Parathyroid adenoma (tissue), 2 donors: Measurements from ENCODE around the gene PLEKHA1.
A peak's percentile ranks its signal among the peaks of the same experiment; 100 is the strongest.

ENCODE experiments used
- H2AFZ ChIP-seq: fragments of 300-600 bp; sonication (generic); one replicate; pipeline ENCODE4 v1.7.0; 2017; ENCODE audit warnings: antibody characterized with exemption, mild to moderate bottlenecking
- H3K27ac ChIP-seq: fragments of 300-600 bp; sonication (generic); one replicate; pipeline ENCODE4 v1.7.0; 2017
- H3K27me3 ChIP-seq: fragments of 300-600 bp; sonication (generic); one replicate; pipeline ENCODE4 v1.7.0; 2017; ENCODE audit warnings: low read length; ENCODE audit not compliant: control insufficient read depth, insufficient read depth
- H3K36me3 ChIP-seq: fragments of 300-600 bp; sonication (generic); one replicate; pipeline ENCODE4 v1.7.0; 2017; ENCODE audit warnings: low read length; ENCODE audit not compliant: control insufficient read depth, insufficient read depth
- H3K4me1 ChIP-seq: fragments of 300-600 bp; sonication (generic); one replicate; pipeline ENCODE4 v1.7.0; 2017; ENCODE audit warnings: control low read depth
- H3K4me2 ChIP-seq: fragments of 300-600 bp; sonication (generic); one replicate; pipeline ENCODE4 v1.7.0; 2017; ENCODE audit warnings: low read length
- H3K4me3 ChIP-seq: fragments of 300-600 bp; sonication (generic); one replicate; pipeline ENCODE4 v1.7.0; 2017; ENCODE audit warnings: low read depth, low read length
- H3K79me2 ChIP-seq: fragments of 300-600 bp; sonication (generic); one replicate; pipeline ENCODE4 v1.7.0; 2017; ENCODE audit warnings: control low read depth
- H3K9ac ChIP-seq: fragments of 300-600 bp; sonication (generic); one replicate; pipeline ENCODE4 v1.7.0; 2017; ENCODE audit warnings: mild to moderate bottlenecking
- H3K9me3 ChIP-seq: fragments of 300-600 bp; sonication (generic); one replicate; pipeline ENCODE4 v1.7.0; 2017; ENCODE audit warnings: low read length; ENCODE audit not compliant: control insufficient read depth
- TF ChIP-seq, protein P1 (sequence below): fragments of 300-600 bp; sonication (generic); IDR thresholded peaks from one replicate; pipeline ENCODE4 v1.7.0; 2017; ENCODE audit warnings: antibody characterized with exemption, mild to moderate bottlenecking
- donor health status: primary hyperparathyroidism.

Gene PLEKHA1

DNA sequence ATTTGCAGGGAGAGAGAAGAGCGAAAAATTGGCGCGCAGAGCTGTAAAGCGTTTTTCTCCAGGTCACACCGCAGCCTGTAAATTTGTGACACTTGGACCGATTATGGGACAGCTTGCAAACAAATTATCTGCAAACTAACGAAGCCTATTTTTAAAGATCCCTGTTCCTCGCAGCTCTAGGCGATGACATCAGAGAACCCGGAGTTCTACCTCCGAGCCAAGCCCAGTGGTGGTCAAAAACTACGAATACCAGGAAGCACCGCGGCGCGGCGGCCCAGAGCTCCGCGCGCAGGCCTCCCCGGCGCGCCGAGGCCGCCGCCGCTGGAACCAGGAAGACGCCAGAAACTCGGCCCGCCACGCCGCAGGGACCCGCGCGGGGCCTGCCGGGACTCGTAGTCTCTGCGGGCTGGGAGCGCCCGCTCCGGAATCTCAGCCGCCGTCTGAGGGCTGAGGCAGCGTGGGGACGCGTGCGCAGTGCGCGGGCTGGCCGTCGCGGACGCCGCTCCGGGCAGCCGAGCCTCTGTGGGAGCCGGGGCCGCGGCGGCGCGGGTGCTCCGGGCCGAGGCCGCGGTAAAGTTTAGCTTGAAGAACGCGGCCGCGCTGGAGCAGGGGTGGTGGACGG, at the start of gene PLEKHA1:
TSS of gene PLEKHA1 (plus strand) at position 472 of the 622 bp plus-strand sequence. CDS start 18,493 bp downstream, outside the sequence.
- peak within 1 kb of the TSS; percentile 85 for H3K4me2 ChIP-seq
- no peaks in the 10 kb centered on the region for H3K9me3 ChIP-seq
- no peak within 1 kb of the TSS for H3K9ac ChIP-seq
- no peaks in the 10 kb centered on the region for H3K4me1 ChIP-seq
- peaks cover 2% of the 10 kb centered on the region for H3K79me2 ChIP-seq
- TF ChIP-seq, protein P1, sequence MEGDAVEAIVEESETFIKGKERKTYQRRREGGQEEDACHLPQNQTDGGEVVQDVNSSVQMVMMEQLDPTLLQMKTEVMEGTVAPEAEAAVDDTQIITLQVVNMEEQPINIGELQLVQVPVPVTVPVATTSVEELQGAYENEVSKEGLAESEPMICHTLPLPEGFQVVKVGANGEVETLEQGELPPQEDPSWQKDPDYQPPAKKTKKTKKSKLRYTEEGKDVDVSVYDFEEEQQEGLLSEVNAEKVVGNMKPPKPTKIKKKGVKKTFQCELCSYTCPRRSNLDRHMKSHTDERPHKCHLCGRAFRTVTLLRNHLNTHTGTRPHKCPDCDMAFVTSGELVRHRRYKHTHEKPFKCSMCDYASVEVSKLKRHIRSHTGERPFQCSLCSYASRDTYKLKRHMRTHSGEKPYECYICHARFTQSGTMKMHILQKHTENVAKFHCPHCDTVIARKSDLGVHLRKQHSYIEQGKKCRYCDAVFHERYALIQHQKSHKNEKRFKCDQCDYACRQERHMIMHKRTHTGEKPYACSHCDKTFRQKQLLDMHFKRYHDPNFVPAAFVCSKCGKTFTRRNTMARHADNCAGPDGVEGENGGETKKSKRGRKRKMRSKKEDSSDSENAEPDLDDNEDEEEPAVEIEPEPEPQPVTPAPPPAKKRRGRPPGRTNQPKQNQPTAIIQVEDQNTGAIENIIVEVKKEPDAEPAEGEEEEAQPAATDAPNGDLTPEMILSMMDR, result no peak
- peak within 1 kb of the TSS; percentile 87 for H2AFZ ChIP-seq
- H3K36me3 ChIP-seq, result no peaks in the 10 kb centered on the region
- H3K4me3 ChIP-seq, result peak within 1 kb of the TSS; percentile 78
- H3K27ac ChIP-seq, result peak within 1 kb of the TSS; percentile 77
- no peaks in the 10 kb centered on the region for H3K27me3 ChIP-seq

DNA sequence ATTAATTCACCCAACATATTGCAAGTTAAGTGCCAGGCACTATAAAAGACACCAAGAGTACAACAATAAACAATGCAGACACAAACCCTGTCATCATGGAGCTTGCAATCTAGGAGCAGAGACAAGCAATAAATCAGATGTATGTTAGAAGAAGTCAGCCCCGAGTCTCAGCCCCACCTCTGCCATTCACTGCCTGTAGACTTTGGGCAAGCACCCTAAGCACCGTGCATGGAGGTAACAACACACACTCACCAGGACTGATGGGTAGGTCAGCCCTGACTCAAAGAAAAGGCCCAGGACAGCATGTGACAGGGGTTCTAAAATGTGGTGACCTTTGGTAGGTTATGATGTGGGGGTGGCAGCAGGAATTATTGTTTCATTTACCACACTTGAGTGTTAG, 49.3 kb upstream of the PLEKHA1 start:
- Histone ChIP-seq H3K4me3 (no peak overlapping the region), H3K27ac (no peak overlapping the region), H3K27me3 (no peaks in the 10 kb centered on the region), H3K4me1 (no peaks in the 10 kb centered on the region), H3K4me2 (no peak overlapping the region), H2AFZ (no peak overlapping the region), H3K9me3 (no peaks in the 10 kb centered on the region), H3K9ac (no peak overlapping the region), H3K79me2 (no peaks in the 10 kb centered on the region), H3K36me3 (no peaks in the 10 kb centered on the region)
- TF ChIP-seq, protein P1, result no peak

DNA sequence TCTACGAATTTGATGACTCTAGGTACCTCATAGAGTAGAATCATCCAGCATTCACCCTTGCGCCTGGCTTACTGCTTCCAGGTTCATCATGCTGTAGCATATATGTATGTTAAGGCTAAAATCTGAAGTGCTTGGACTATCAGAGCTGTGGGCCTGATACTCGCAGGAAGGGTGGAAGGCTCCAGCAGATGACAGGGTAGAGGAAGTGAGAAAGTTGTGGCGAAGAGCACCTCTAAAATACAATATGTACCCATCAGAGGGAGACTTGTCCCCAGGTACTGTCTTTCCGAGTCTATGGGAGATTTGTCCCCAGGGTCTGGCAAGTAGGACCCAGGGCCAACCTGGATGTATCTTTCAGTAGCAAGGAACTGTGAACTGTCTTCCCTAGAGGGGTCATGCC, 48.1 kb upstream of the PLEKHA1 start:
- Histone ChIP-seq H2AFZ (no peak overlapping the region), H3K4me2 (no peak overlapping the region)
- TF ChIP-seq, protein P1, result no peak

DNA sequence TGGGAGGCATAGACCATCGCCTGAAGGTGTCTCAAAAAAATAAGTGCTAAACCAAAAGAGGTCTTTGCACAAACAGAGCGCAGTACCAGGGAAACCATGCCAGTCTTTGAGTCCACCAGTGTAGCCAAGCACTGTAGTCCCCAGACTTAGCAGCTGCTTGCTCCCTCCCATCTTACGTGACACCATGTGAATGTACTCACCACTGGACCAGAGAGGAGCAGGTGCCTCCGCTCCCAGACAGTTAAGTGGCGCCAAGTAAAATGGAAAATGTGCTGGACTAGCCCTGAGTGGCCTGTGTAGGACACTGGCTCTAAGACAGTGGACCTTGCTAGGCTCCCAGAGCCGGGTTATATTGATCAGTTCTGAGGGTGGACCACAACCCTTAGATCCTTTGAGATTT, 47.7 kb upstream of the PLEKHA1 start:
- H3K9me3 ChIP-seq, result no peaks in the 10 kb centered on the region
- no peak overlapping the region for H3K4me3 ChIP-seq
- no peak overlapping the region for H3K4me2 ChIP-seq
- H3K27ac ChIP-seq, result no peak overlapping the region
- H3K36me3 ChIP-seq, result no peaks in the 10 kb centered on the region
- no peaks in the 10 kb centered on the region for H3K79me2 ChIP-seq
- no peak overlapping the region for H3K9ac ChIP-seq
- H3K4me1 ChIP-seq, result no peaks in the 10 kb centered on the region
- no peaks in the 10 kb centered on the region for H3K27me3 ChIP-seq
- H2AFZ ChIP-seq, result no peak overlapping the region
- TF ChIP-seq, protein P1, result no peak

More for the DNA sequence above, 48.1 kb upstream of the PLEKHA1 start:
- Histone ChIP-seq H3K9ac (no peak overlapping the region), H3K9me3 (no peaks in the 10 kb centered on the region), H3K36me3 (no peaks in the 10 kb centered on the region), H3K79me2 (no peaks in the 10 kb centered on the region), H3K4me1 (no peaks in the 10 kb centered on the region), H3K27ac (no peak overlapping the region), H3K4me3 (no peak overlapping the region), H3K27me3 (no peaks in the 10 kb centered on the region)
